HepG2 (cell line): Measurements from ENCODE around the gene PSORS1C2. TPM values are rescaled to one million over a fixed set of nuclear protein-coding genes. Genes with fewer than 3 reads are reported as not detected.

Experiments
- CTCF ChIP-seq: sonication (generic); formaldehyde crosslinking; IDR thresholded peaks from 2 replicates; pipeline ENCODE4 v1.5.0; 2020; ENCODE audit warnings: mild to moderate bottlenecking, missing genetic modification reagents, moderate library complexity
- GATAD2A ChIP-seq: IDR thresholded peaks from 2 replicates; pipeline ENCODE4 v1.6.1; 2016
- GTF2F1 ChIP-seq: fragments of 150-350 bp; IDR thresholded peaks from 2 replicates; pipeline ENCODE4 v1.6.1; 2014; ENCODE audit warnings: low read length
- HDAC2 ChIP-seq: sonication (generic); formaldehyde crosslinking; IDR thresholded peaks from 2 replicates; pipeline ENCODE4 v1.4.0; 2020; ENCODE audit warnings: missing genetic modification reagents
- MAZ ChIP-seq, 2 experiments: sonication (generic) in 1 of 2; formaldehyde crosslinking in 1 of 2; IDR thresholded peaks; 2 replicates each; pipeline versions ENCODE4 v1.5.0 to v1.6.1; 2012 to 2020; ENCODE audit warnings: low read depth in 2 of 2, mild to moderate bottlenecking in 2 of 2, borderline replicate concordance in 1 of 2, improper control_type of control experiment in 1 of 2, low read length in 1 of 2, missing genetic modification reagents in 1 of 2, moderate library complexity in 1 of 2
- NFKB2 ChIP-seq: sonication (generic); formaldehyde crosslinking; IDR thresholded peaks from 2 replicates; pipeline ENCODE4 v1.4.0; 2020; ENCODE audit warnings: missing genetic modification reagents, borderline replicate concordance
- NR2F2 ChIP-seq: IDR thresholded peaks from 2 replicates; pipeline ENCODE4 v1.6.1; 2012; ENCODE audit warnings: low read depth, inconsistent platforms, borderline replicate concordance
- PCBP2 ChIP-seq: fragments of 200-400 bp; formaldehyde crosslinking; optimal IDR thresholded peaks from 2 replicates; pipeline ENCODE3; 2018; ENCODE audit warnings: low read length, low read depth; ENCODE audit not compliant: poor library complexity, severe bottlenecking
- RERE ChIP-seq: IDR thresholded peaks from 2 replicates; pipeline ENCODE4 v1.6.1; 2016; ENCODE audit warnings: low read depth, missing genetic modification reagents, missing compliant biosample characterization
- RFX1 ChIP-seq: fragments of 450-650 bp; IDR thresholded peaks from 2 replicates; pipeline ENCODE4 v1.6.1; 2017
- SALL2 ChIP-seq: sonication (generic); formaldehyde crosslinking; IDR thresholded peaks from 2 replicates; pipeline ENCODE4 v1.8.1; 2023; ENCODE audit warnings: mild to moderate bottlenecking, missing genetic modification reagents, inconsistent platforms
- SP2 ChIP-seq: sonication (generic); formaldehyde crosslinking; IDR thresholded peaks from 2 replicates; pipeline ENCODE4 v1.5.1; 2020; ENCODE audit warnings: mild to moderate bottlenecking, missing genetic modification reagents
- TARDBP ChIP-seq: sonication (generic); formaldehyde crosslinking; IDR thresholded peaks from 2 replicates; pipeline ENCODE4 v1.8.0; 2022; ENCODE audit warnings: mild to moderate bottlenecking, missing genetic modification reagents
- YEATS4 ChIP-seq: sonication (generic); formaldehyde crosslinking; IDR thresholded peaks from 2 replicates; pipeline ENCODE4 v1.4.0; 2020; ENCODE audit warnings: missing genetic modification reagents, borderline replicate concordance
- ZNF207 ChIP-seq: fragments of 450-650 bp; IDR thresholded peaks from 2 replicates; pipeline ENCODE4 v1.6.1; 2016; ENCODE audit warnings: antibody characterized with exemption, borderline replicate concordance
- ZNF44 ChIP-seq: sonication (generic); formaldehyde crosslinking; IDR thresholded peaks from 2 replicates; pipeline ENCODE4 v1.5.1; 2020; ENCODE audit warnings: mild to moderate bottlenecking, missing genetic modification reagents
- polyA plus RNA-seq, 8 experiments: library from polyadenylated mRNA; depleted of rRNA in 3 of 8; stranded (reverse) in 7 of 8; unstranded in 1 of 8; fragments of >200 nt; fragmentation: Illumina TruSeq in 4 of 8; extraction: Trizol in 4 of 8; gene quantifications; 2 replicates each; pipeline versions ENCODE4 v1.2.1 to v1.2.3, GENCODE V29; 2011 to 2016; ENCODE audit warnings: low read depth in 4 of 8, missing spikeins in 1 of 8, mixed read lengths in 1 of 8; ENCODE audit not compliant: insufficient read depth in 1 of 8
- total RNA-seq, 5 experiments: library from RNA; depleted of rRNA; stranded (reverse); fragments of >200 nt; fragmentation: Illumina TruSeq; extraction: Trizol; gene quantifications; 2 replicates each; pipeline ENCODE4 v1.2.3, GENCODE V29; 2016; ENCODE audit warnings: low read depth in 1 of 5
- TF ChIP-seq, protein P1 (sequence below): sonication (generic); formaldehyde crosslinking; IDR thresholded peaks from 2 replicates; pipeline ENCODE4 v1.4.0; 2020; ENCODE audit warnings: mild to moderate bottlenecking, missing genetic modification reagents
- TF ChIP-seq, protein P2 (sequence below): sonication (generic); formaldehyde crosslinking; IDR thresholded peaks from 2 replicates; pipeline ENCODE4 v1.4.0; 2020; ENCODE audit warnings: missing genetic modification reagents

Gene PSORS1C2
- total and polyA plus RNA-seq, 2 of the 13 experiments (the other 11 are each of a cell fraction or from before 2014, with no cell fraction given) = not detected

DNA sequence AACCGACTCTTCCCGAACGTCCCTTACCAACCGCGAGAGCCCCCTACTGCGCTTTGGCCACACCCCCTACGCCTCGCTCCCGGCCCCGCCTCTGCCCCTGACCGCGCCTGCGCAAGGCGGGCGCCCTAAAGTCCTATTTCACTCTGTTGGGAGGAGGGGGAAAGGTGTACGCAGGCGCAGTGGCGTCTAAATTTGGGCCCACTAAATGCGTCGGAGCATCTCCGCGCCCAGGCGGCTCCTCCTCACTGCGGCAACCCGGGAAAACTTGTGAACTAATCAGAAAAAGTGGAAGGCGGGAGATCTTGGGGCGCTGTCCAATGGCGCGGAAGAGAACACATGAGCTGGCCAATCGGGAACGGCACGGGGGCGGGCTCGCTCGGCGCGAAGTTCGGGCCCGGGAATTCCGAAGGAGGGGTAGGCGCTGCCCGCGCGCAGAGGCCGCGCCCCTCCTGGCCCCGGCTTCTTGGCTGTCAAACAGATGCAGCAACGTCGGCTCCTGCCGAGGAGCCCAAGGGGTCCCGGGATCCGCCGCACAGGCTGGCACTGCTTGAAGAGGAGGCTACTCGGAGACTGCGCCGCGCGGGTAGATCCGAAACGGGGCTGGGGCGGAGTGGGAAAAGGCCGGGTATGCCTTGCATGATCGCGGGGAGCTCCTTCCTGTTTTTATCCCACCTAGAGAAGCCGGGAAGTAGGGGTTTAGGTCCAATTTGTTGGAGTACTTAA lies 19.4 kb upstream of the PSORS1C2 start, which contains the start of gene TCF19 (continued):
- TF ChIP-seq RERE (CRISPR knock-in tag) (no peak), PCBP2 (peak; percentile 43), SALL2 (CRISPR knock-in tag) (no peak), YEATS4 (CRISPR knock-in tag) (no peak), ZNF44 (CRISPR knock-in tag) (no peak; the same call in 1 of the 2 replicates), NR2F2 (no peak), SP2 (CRISPR knock-in tag) (peak; percentile 99), ZNF207 (no peak), HDAC2 (peak; percentile 43; the same call in 1 of the 2 replicates), GTF2F1 (no peak; the same call in 1 of the 2 replicates), NFKB2 (CRISPR knock-in tag) (peak; percentile 51; the same call in 1 of the 2 replicates), TARDBP (CRISPR knock-in tag) (peak; percentile 86), MAZ (IDR thresholded peaks at IDR 0.05; ENCODE audit: borderline replicate concordance, low read depth, low read length) (peak; percentile 92), MAZ (CRISPR knock-in tag; IDR thresholded peaks at IDR 0.05; ENCODE audit: low read depth) (peak; percentile 95), GATAD2A (CRISPR knock-in tag) (no peak), CTCF (no peak), RFX1 (no peak)
- TF ChIP-seq, protein P1, sequence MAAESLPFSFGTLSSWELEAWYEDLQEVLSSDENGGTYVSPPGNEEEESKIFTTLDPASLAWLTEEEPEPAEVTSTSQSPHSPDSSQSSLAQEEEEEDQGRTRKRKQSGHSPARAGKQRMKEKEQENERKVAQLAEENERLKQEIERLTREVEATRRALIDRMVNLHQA = no peak
- TF ChIP-seq, protein P2, sequence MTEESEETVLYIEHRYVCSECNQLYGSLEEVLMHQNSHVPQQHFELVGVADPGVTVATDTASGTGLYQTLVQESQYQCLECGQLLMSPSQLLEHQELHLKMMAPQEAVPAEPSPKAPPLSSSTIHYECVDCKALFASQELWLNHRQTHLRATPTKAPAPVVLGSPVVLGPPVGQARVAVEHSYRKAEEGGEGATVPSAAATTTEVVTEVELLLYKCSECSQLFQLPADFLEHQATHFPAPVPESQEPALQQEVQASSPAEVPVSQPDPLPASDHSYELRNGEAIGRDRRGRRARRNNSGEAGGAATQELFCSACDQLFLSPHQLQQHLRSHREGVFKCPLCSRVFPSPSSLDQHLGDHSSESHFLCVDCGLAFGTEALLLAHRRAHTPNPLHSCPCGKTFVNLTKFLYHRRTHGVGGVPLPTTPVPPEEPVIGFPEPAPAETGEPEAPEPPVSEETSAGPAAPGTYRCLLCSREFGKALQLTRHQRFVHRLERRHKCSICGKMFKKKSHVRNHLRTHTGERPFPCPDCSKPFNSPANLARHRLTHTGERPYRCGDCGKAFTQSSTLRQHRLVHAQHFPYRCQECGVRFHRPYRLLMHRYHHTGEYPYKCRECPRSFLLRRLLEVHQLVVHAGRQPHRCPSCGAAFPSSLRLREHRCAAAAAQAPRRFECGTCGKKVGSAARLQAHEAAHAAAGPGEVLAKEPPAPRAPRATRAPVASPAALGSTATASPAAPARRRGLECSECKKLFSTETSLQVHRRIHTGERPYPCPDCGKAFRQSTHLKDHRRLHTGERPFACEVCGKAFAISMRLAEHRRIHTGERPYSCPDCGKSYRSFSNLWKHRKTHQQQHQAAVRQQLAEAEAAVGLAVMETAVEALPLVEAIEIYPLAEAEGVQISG (CRISPR knock-in tag) = peak; percentile 50; the same call in 1 of the 2 replicates
